Thyroid gland (tissue), 4 donors: Measurements from ENCODE around the gene MT3. TPM values are rescaled to one million over a fixed set of nuclear protein-coding genes. Genes with fewer than 3 reads are reported as not detected.

ENCODE experiments used
- DNase-seq, 2 donors: peaks; one replicate each; pipeline ENCODE4 v3.0.0-alpha.2; 2019
- H3K27ac ChIP-seq, 3 donors: fragments of 200-600 bp; sonication (generic); 1 replicate in 2 of 3; 2 replicates in 1 of 3; pipeline ENCODE4 v1.5.1; 2016 to 2019; ENCODE audit warnings: mild to moderate bottlenecking in 1 of 3, moderate library complexity in 1 of 3
- H3K27me3 ChIP-seq: fragments of 200-600 bp; sonication (generic); one replicate; pipeline ENCODE4 v1.5.1; 2019
- H3K36me3 ChIP-seq, 2 donors: fragments of 200-600 bp; sonication (generic); one replicate each; pipeline ENCODE4 v1.5.1; 2016 to 2019
- H3K4me1 ChIP-seq, 2 donors: fragments of 200-600 bp; sonication (generic); one replicate each; pipeline ENCODE4 v1.5.1; 2017 to 2019
- H3K4me3 ChIP-seq, 3 donors: fragments of 200-600 bp; sonication (generic); replicated peaks in 1 of 3; 1 replicate in 2 of 3; 2 replicates in 1 of 3; pipeline ENCODE4 v1.5.1; 2016; ENCODE audit warnings: mild to moderate bottlenecking in 1 of 3
- H3K9me3 ChIP-seq: fragments of 200-600 bp; sonication (generic); one replicate; pipeline ENCODE4 v1.5.1; 2017
- POLR2A ChIP-seq, 2 donors: fragments of 450-650 bp; IDR thresholded peaks; one replicate each; pipeline ENCODE4 v1.6.1; 2017; ENCODE audit warnings: antibody characterized with exemption in 2 of 2, mild to moderate bottlenecking in 2 of 2, moderate library complexity in 1 of 2
- WGBS, 2 donors: methylation state at CpG; one replicate each; pipeline ENCODE4 v1.1.5; 2017; 5-methylcytosine and 5-hydroxymethylcytosine counted together
- intact Hi-C: fragments of 100-400 bp; cut with DNase I; formaldehyde crosslinking; loops from one replicate; pipeline ENCODE4 v1.15.1; 2023
- total RNA-seq, 4 donors: library from RNA; depleted of rRNA; stranded (reverse); fragments of >200 nt; gene quantifications; one replicate each; pipeline ENCODE4 v1.2.3, GENCODE V29; 2016
- TF ChIP-seq, protein P1 (sequence below), 6 experiments: fragments of 200-600 bp in 3 of 6; fragments of 450-650 bp in 3 of 6; sonication (generic) in 3 of 6; IDR thresholded peaks; one replicate each; pipeline ENCODE4 v1.5.1; 2016 to 2019; ENCODE audit warnings: antibody characterized with exemption in 6 of 6, mild to moderate bottlenecking in 2 of 6, inconsistent platforms in 1 of 6, moderate library complexity in 1 of 6

MT3 gene
- total RNA-seq, 4 donors from 2014 or later = not detected

DNA sequence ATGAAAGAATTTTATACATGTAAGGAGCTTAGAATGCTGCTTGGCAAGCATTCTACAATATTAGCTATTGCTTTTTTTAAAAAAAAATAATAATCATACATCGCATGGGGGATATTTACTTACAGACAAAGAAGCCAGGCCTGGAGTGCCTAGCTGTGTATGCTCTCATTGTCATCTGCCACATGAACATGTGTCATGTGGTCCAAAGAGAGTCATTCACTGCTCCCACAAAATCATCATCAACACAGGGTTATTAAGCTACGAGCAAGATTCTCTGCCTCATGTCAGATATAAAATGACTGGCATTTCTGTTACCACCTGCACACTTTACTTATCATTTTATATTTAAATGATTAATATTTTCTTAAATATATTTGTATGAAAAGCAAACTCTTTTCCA is 34.3 kb downstream of the MT3 start:
- no peak overlapping the region for H3K4me3 ChIP-seq
- 99% methylated on average over 2 of the region's 2 CpGs for WGBS, 2 donors
- TF ChIP-seq, protein P1, sequence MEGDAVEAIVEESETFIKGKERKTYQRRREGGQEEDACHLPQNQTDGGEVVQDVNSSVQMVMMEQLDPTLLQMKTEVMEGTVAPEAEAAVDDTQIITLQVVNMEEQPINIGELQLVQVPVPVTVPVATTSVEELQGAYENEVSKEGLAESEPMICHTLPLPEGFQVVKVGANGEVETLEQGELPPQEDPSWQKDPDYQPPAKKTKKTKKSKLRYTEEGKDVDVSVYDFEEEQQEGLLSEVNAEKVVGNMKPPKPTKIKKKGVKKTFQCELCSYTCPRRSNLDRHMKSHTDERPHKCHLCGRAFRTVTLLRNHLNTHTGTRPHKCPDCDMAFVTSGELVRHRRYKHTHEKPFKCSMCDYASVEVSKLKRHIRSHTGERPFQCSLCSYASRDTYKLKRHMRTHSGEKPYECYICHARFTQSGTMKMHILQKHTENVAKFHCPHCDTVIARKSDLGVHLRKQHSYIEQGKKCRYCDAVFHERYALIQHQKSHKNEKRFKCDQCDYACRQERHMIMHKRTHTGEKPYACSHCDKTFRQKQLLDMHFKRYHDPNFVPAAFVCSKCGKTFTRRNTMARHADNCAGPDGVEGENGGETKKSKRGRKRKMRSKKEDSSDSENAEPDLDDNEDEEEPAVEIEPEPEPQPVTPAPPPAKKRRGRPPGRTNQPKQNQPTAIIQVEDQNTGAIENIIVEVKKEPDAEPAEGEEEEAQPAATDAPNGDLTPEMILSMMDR (IDR thresholded peaks at IDR 0.05) = no peak
- H3K27ac ChIP-seq = no peak overlapping the region
- DNase-seq = no peak
- intact Hi-C loops = no loop called here
- no peaks in the 10 kb centered on the region for H3K27me3 ChIP-seq
- peaks cover 0 to 3% of the 10 kb centered on the region in 2 donors for H3K4me1 ChIP-seq
- H3K9me3 ChIP-seq = no peaks in the 10 kb centered on the region
- H3K36me3 ChIP-seq = no peaks in the 10 kb centered on the region

DNA sequence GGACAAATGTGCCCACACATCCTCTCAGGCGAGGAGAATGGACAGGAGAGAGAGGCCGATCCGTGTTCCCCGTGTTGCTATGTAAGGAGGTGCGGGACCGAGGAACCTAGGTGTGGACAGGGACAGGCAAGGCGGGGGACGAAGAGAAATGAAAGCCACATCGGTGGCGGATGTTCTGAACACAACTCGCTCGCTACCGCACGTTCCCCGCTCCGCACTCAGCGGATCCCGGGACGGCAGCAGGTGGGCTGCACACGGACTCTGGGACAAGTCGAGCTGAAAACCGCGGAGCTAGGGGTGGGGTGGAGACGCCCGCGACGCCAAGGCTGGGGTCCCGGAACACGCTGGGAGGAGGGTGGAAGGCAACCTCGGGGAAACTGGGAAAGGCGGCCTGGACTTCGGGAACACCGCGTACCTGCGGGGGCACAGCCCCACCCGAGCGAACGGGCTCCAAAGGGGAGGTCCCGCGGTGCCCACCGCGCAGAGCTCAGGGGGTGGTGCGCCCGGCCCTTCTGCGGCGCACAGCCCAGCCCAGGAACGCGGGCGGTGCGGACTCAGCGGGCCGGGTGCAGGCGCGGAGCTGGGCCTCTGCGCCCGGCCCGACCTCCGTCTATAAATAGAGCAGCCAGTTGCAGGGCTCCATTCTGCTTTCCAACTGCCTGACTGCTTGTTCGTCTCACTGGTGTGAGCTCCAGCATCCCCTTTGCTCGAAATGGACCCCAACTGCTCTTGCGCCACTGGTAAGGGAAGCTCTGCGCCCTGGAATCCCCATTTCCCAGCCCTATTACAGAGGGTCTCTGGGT is 36.0 kb downstream of the MT3 start, which contains the start of gene MT1E:
Gene MT1E (plus strand): TSS at position 642 of the 803 bp plus-strand sequence. CDS start 71 bp downstream, at position 713.
- DNase-seq = peak; percentile 86 to 88
- Histone ChIP-seq H3K4me3 (peak within 1 kb of the TSS; percentile 59 to 80 (median 70)), H3K27ac (peak within 1 kb of the TSS; percentile 86 to 95 (median 93)), H3K9me3 (no peaks in the 10 kb centered on the region), H3K4me1 (peaks cover 0 to 7% of the 10 kb centered on the region in 2 donors), H3K36me3 (no peaks in the 10 kb centered on the region), H3K27me3 (no peaks in the 10 kb centered on the region)
- WGBS, 2 donors = 2 to 4% methylated on average over 29 to 41 of the region's 62 CpGs
- intact Hi-C loops = no loop called here
- TF ChIP-seq, protein P1 (IDR thresholded peaks at IDR 0.05) = peak in 2 of 6 experiments; percentile 1 to 16
- TF ChIP-seq POLR2A (IDR thresholded peaks at IDR 0.05) = peak; percentile 93 to 98

DNA sequence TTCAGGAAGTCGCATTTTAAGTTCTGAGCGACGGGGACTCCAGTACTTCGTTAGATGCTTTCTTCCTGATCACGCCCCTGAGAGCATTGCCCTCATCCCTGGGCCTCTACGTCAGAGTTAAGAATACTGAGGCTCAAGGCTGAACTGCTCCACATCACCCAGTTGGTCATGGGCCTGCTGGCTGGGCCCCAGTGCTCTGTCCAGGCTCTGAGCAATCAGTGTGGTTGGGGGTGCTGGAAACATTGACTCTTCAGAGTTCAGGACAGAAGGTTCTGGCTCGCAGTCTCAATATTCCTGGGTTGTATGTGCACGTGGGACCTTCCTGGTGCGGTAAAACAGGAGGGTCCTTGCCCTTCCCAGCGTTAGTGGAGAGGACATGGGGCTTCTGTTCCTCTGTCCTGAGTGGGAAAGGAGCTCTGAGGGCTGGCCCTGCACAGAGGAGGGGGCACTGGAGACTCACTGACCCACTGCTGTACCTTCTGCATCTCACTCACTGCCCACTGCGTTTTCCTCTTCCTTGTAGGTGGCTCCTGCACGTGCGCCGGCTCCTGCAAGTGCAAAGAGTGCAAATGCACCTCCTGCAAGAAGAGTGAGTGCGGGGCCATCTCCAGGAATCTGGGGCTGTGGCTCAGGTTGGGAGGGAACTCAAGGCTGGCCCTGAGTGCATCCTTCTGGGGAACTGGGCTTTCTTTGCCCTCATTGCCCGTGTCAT is 36.8 kb downstream of the MT3 start:
- 34 to 41% methylated on average over 12 to 16 of the region's 16 CpGs for WGBS, 2 donors
- Histone ChIP-seq H3K36me3 (no peaks in the 10 kb centered on the region), H3K9me3 (no peaks in the 10 kb centered on the region), H3K4me1 (peaks cover 0 to 7% of the 10 kb centered on the region in 2 donors), H3K4me3 (peak overlapping the region; percentile 59 to 80 (median 70)), H3K27ac (peak overlapping the region; percentile 86 to 95 (median 93)), H3K27me3 (no peaks in the 10 kb centered on the region)
- intact Hi-C loops = no loop called here
- peak; percentile 54 to 59 for DNase-seq
- TF ChIP-seq, protein P1 (IDR thresholded peaks at IDR 0.05) = no peak
- no peak for TF ChIP-seq POLR2A (IDR thresholded peaks at IDR 0.05)

DNA sequence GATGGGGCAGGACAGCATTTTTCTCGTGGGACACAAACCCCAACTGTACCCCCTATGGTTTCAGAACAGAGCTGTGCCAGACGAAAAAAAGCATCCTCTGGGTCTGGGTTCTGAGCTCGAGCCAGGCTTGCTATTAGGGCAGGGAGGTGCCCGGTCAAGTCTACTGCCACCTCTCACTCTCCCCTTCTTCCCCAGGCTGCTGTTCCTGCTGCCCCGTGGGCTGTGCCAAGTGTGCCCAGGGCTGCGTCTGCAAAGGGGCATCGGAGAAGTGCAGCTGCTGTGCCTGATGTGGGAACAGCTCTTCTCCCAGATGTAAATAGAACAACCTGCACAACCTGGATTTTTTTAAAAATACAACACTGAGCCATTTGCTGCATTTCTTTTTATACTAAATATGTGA is 37.4 kb downstream of the MT3 start:
- Histone ChIP-seq H3K4me3 (peak overlapping the region in 2 of 3 donors; percentile 59 to 70), H3K27ac (peak overlapping the region; percentile 86 to 95 (median 93)), H3K27me3 (no peaks in the 10 kb centered on the region), H3K36me3 (no peaks in the 10 kb centered on the region), H3K9me3 (no peaks in the 10 kb centered on the region), H3K4me1 (peaks cover 0 to 7% of the 10 kb centered on the region in 2 donors)
- no peak for DNase-seq
- 58 to 72% methylated on average over 7 of the region's 7 CpGs for WGBS, 2 donors
- intact Hi-C loops = no loop called here
- no peak for TF ChIP-seq POLR2A (IDR thresholded peaks at IDR 0.05)
- TF ChIP-seq, protein P1 (IDR thresholded peaks at IDR 0.05) = no peak
